Measurements from ENCODE around the gene ERMARD. TPM values are rescaled to one million over a fixed set of nuclear protein-coding genes. Genes with fewer than 3 reads are reported as not detected.
A peak's percentile ranks its signal among the peaks of the same experiment; 100 is the strongest.

ERMARD gene
- total RNA-seq, result 10 to 100 TPM; 14.6 to 49.1 (median 20.4) TPM

- WGBS, result 1% methylated on average over 43 of the region's 90 CpGs
- peaks cover 23% of the 10 kb centered on the region for H3K4me1 ChIP-seq
- H3K4me3 ChIP-seq, result peak within 1 kb of the TSS; percentile 86
- no peaks in the 10 kb centered on the region for H3K9me3 ChIP-seq
- no peak for TF ChIP-seq EP300 (IDR thresholded peaks at IDR 0.05)
- peak; percentile 90 to 98 (median 96) for TF ChIP-seq POLR2AphosphoS5 (IDR thresholded peaks at IDR 0.05)
- TF ChIP-seq POLR2A (IDR thresholded peaks at IDR 0.05), result peak; percentile 17 to 94
- TF ChIP-seq CTCF (IDR thresholded peaks at IDR 0.05), result peak; percentile 14 to 19
- H3K27me3 ChIP-seq, result no peaks in the 10 kb centered on the region
- peaks cover under 1% of the 10 kb centered on the region for H3K36me3 ChIP-seq
- H3K27ac ChIP-seq, result peak within 1 kb of the TSS; percentile 97
- DNase-seq (ENCODE audit: low spot score in 2 of 2), result peak; percentile 95 to 96
These were observed at the start of gene ERMARD, which contains the start of gene DYNLT2 for GRCh38 chr6:169751242-169752073. Gene ERMARD, plus strand, starts transcription at chr6:169751622. Its CDS starts 36 bp downstream, at chr6:169751658. Gene DYNLT2, minus strand, starts transcription at chr6:169751572. Its CDS starts 114 bp downstream, at chr6:169751458.

GRCh38 chr6:169701954-169702839 lies 49.2 kb upstream of the ERMARD start, which contains the start of the genes C6orf120 and WDR27:
Gene C6orf120, plus strand, starts transcription at chr6:169702126. Its CDS starts 334 bp downstream, at chr6:169702460.
Gene WDR27, minus strand, starts transcription at chr6:169702029. Its CDS starts 13,024 bp downstream, at chr6:169689005.
- 0% methylated on average over 11 of the region's 92 CpGs for WGBS
- Histone ChIP-seq H3K27me3 (no peaks in the 10 kb centered on the region), H3K4me1 (peaks cover 46% of the 10 kb centered on the region), H3K4me3 (peak within 1 kb of the TSS; percentile 80), H3K9me3 (no peaks in the 10 kb centered on the region), H3K36me3 (no peaks in the 10 kb centered on the region), H3K27ac (peak within 1 kb of the TSS; percentile 91)
- DNase-seq (ENCODE audit: low spot score in 2 of 2), result peak; percentile 98
- TF ChIP-seq POLR2AphosphoS5 (IDR thresholded peaks at IDR 0.05), result peak; percentile 86 to 96 (median 87)
- TF ChIP-seq POLR2A (IDR thresholded peaks at IDR 0.05), result peak; percentile 80 to 94
- TF ChIP-seq CTCF (IDR thresholded peaks at IDR 0.05), result no peak
- no peak for TF ChIP-seq EP300 (IDR thresholded peaks at IDR 0.05)

- no peaks in the 10 kb centered on the region for H3K27me3 ChIP-seq
- H3K4me1 ChIP-seq, result peaks cover 46% of the 10 kb centered on the region
- DNase-seq (ENCODE audit: low spot score in 2 of 2), result no peak
- H3K27ac ChIP-seq, result peak overlapping the region; percentile 91
- WGBS, result 14% methylated on average over 5 of the region's 22 CpGs
- H3K4me3 ChIP-seq, result peak overlapping the region; percentile 80
- H3K9me3 ChIP-seq, result no peaks in the 10 kb centered on the region
- no peaks in the 10 kb centered on the region for H3K36me3 ChIP-seq
- no peak for TF ChIP-seq CTCF (IDR thresholded peaks at IDR 0.05)
- TF ChIP-seq EP300 (IDR thresholded peaks at IDR 0.05), result no peak
These were observed 48.6 kb upstream of the ERMARD start for GRCh38 chr6:169702840-169703246.

- peaks cover 35% of the 10 kb centered on the region for H3K36me3 ChIP-seq
- no peak for DNase-seq (ENCODE audit: low spot score in 2 of 2)
- H3K27ac ChIP-seq, result no peak overlapping the region
- H3K4me1 ChIP-seq, result peaks cover 20% of the 10 kb centered on the region
- no peak overlapping the region for H3K4me3 ChIP-seq
- no peak for TF ChIP-seq CTCF (IDR thresholded peaks at IDR 0.05)
- no peaks in the 10 kb centered on the region for H3K9me3 ChIP-seq
- no peaks in the 10 kb centered on the region for H3K27me3 ChIP-seq
- WGBS, result 95% methylated on average over 2 of the region's 2 CpGs
These were observed 43.6 kb upstream of the ERMARD start for GRCh38 chr6:169707772-169708171.
